Upper lobe of left lung (tissue), 6 donors: Measurements from ENCODE around the gene PREX1. TPM values are rescaled to one million over a fixed set of nuclear protein-coding genes. Genes with fewer than 3 reads are reported as not detected.

ENCODE experiments used
- ATAC-seq, 2 donors: fragments of 200-7000 bp; cut with Tn5 transposase; one replicate each; pipeline ENCODE4 v1.9.1; 2022; ENCODE audit warnings: mild to moderate bottlenecking in 2 of 2, moderate library complexity in 2 of 2; ENCODE audit not compliant: low FRiP score in 2 of 2
- DNase-seq, 2 donors: peaks; one replicate each; pipeline ENCODE4 v3.0.0-alpha.2; 2019 to 2020
- H3K27ac ChIP-seq, 4 donors: fragments of 200-600 bp; sonication (generic); one replicate each; pipeline ENCODE4 v1.5.1; 2016 to 2019
- H3K27me3 ChIP-seq, 4 donors: fragments of 200-600 bp; sonication (generic); one replicate each; pipeline ENCODE4 v1.5.1; 2017 to 2019
- H3K36me3 ChIP-seq, 4 donors: fragments of 200-600 bp; sonication (generic); one replicate each; pipeline ENCODE4 v1.5.1; 2016 to 2019
- H3K4me1 ChIP-seq, 4 donors: fragments of 200-600 bp; sonication (generic); one replicate each; pipeline ENCODE4 v1.5.1; 2018 to 2019
- H3K4me3 ChIP-seq, 4 donors: fragments of 200-600 bp; sonication (generic); one replicate each; pipeline ENCODE4 v1.5.1; 2017 to 2019; ENCODE audit warnings: mild to moderate bottlenecking in 2 of 4, moderate library complexity in 1 of 4
- H3K9me3 ChIP-seq, 4 donors: fragments of 200-600 bp; sonication (generic); one replicate each; pipeline ENCODE4 v1.5.1; 2018 to 2019
- CTCF ChIP-seq, 6 experiments: fragments of 450-650 bp in 4 of 6; fragments of 200-600 bp in 2 of 6; sonication (generic) in 2 of 6; IDR thresholded peaks; one replicate each; pipeline ENCODE4 v1.5.1; 2016 to 2019; ENCODE audit warnings: antibody characterized with exemption in 6 of 6
- EP300 ChIP-seq, 4 donors: sonication (generic); formaldehyde crosslinking; IDR thresholded peaks; one replicate each; pipeline ENCODE4 v1.5.1; 2017; ENCODE audit warnings: antibody characterized with exemption in 4 of 4, control low read depth in 2 of 4
- POLR2A ChIP-seq, 4 donors: fragments of 450-650 bp; IDR thresholded peaks; one replicate each; pipeline ENCODE4 v1.5.1; 2016 to 2017; ENCODE audit warnings: antibody characterized with exemption in 4 of 4, mild to moderate bottlenecking in 2 of 4
- POLR2AphosphoS5 ChIP-seq, 2 donors: sonication (generic); formaldehyde crosslinking; IDR thresholded peaks; one replicate each; pipeline ENCODE4 v1.5.1; 2017; ENCODE audit warnings: antibody characterized with exemption in 2 of 2
- WGBS, 2 donors: methylation state at CpG; one replicate each; pipeline ENCODE4 v1.1.5; 2017 to 2018; 5-methylcytosine and 5-hydroxymethylcytosine counted together
- total RNA-seq, 6 donors: library from RNA; depleted of rRNA in 4 of 6; stranded (reverse); fragments of >200 nt in 4 of 6; gene quantifications; one replicate each; pipeline versions ENCODE4 v1.1.0 to v1.2.1, GENCODE V29; 2016 to 2021
- donor health status: DM: no; HTN: no; CAD: no; lungs with moderate emphysema.
- donor health status: DM: no; HTN: yes; CAD: no; lungs with severe emphysema.

The PREX1 gene
- total RNA-seq, 6 donors from 2014 or later: 42.8 to 177 (median 74.6) TPM

GRCh38 chr20:48802647-48803046 is 25.2 kb downstream of the PREX1 start:
- Histone ChIP-seq H3K27me3 (no peaks in the 10 kb centered on the region), H3K27ac (no peak overlapping the region), H3K4me3 (no peak overlapping the region), H3K4me1 (peaks cover 30 to 63% (median 42%) of the 10 kb centered on the region in 4 donors), H3K9me3 (peaks cover 0 to 10% (median 2%) of the 10 kb centered on the region in 4 donors), H3K36me3 (no peaks in the 10 kb centered on the region)
- no peak for ATAC-seq
- WGBS, 2 donors: 93 to 96% methylated on average over 4 to 7 of the region's 7 CpGs
- TF ChIP-seq CTCF (IDR thresholded peaks at IDR 0.05): no peak
- TF ChIP-seq POLR2A (IDR thresholded peaks at IDR 0.05): no peak
- TF ChIP-seq POLR2AphosphoS5 (IDR thresholded peaks at IDR 0.05): no peak
- no peak for TF ChIP-seq EP300 (IDR thresholded peaks at IDR 0.05)
- DNase-seq: no peak

GRCh38 chr20:48802216-48802615 is 25.6 kb downstream of the PREX1 start:
- whole genome bisulfite sequencing, 2 donors: 83 to 95% methylated on average over 1 to 2 of the region's 2 CpGs
- Histone ChIP-seq H3K9me3 (peaks cover 0 to 8% (median 2%) of the 10 kb centered on the region in 4 donors), H3K4me3 (no peak overlapping the region), H3K4me1 (peaks cover 30 to 66% (median 45%) of the 10 kb centered on the region in 4 donors), H3K27ac (no peak overlapping the region), H3K36me3 (no peaks in the 10 kb centered on the region), H3K27me3 (no peaks in the 10 kb centered on the region)
- TF ChIP-seq POLR2AphosphoS5 (IDR thresholded peaks at IDR 0.05): no peak
- no peak for TF ChIP-seq POLR2A (IDR thresholded peaks at IDR 0.05)
- no peak for TF ChIP-seq EP300 (IDR thresholded peaks at IDR 0.05)
- no peak for TF ChIP-seq CTCF (IDR thresholded peaks at IDR 0.05)
- ATAC-seq (no peak), DNase-seq (no peak)

GRCh38 chr20:48801197-48801596 is 26.6 kb downstream of the PREX1 start:
- Histone ChIP-seq H3K27me3 (no peaks in the 10 kb centered on the region), H3K4me1 (peaks cover 30 to 70% (median 50%) of the 10 kb centered on the region in 4 donors), H3K27ac (no peak overlapping the region), H3K9me3 (no peaks in the 10 kb centered on the region), H3K4me3 (no peak overlapping the region), H3K36me3 (no peaks in the 10 kb centered on the region)
- 88 to 98% methylated on average over 5 to 10 of the region's 10 CpGs for WGBS, 2 donors
- no peak for DNase-seq
- TF ChIP-seq POLR2AphosphoS5 (IDR thresholded peaks at IDR 0.05) (no peak), POLR2A (IDR thresholded peaks at IDR 0.05) (no peak), EP300 (IDR thresholded peaks at IDR 0.05) (no peak), CTCF (IDR thresholded peaks at IDR 0.05) (no peak)
- no peak for ATAC-seq

- Histone ChIP-seq H3K27ac (no peak overlapping the region), H3K4me1 (peaks cover 23 to 67% (median 49%) of the 10 kb centered on the region in 4 donors), H3K9me3 (no peaks in the 10 kb centered on the region), H3K36me3 (no peaks in the 10 kb centered on the region), H3K4me3 (no peak overlapping the region), H3K27me3 (no peaks in the 10 kb centered on the region)
- DNase-seq (no peak), ATAC-seq (no peak)
- TF ChIP-seq CTCF (IDR thresholded peaks at IDR 0.05): no peak
- no peak for TF ChIP-seq POLR2AphosphoS5 (IDR thresholded peaks at IDR 0.05)
- TF ChIP-seq EP300 (IDR thresholded peaks at IDR 0.05): no peak
- no peak for TF ChIP-seq POLR2A (IDR thresholded peaks at IDR 0.05)
- WGBS, 2 donors: 61 to 68% methylated on average over 4 of the region's 4 CpGs
Observed at GRCh38 chr20:48800177-48800576, 27.6 kb downstream of the PREX1 start.
